A673 (cell line): Measurements from ENCODE around the gene GAS6. TPM values are rescaled to one million over a fixed set of nuclear protein-coding genes. Genes with fewer than 3 reads are reported as not detected.

Experiments
- BruUV-seq: library from RNA; stranded (reverse); fragments of 400-500 nt; replicated peaks from 2 replicates; lab custom pipeline; 2021; lab: Mats Ljungman, UMichigan
- CTCF ChIA-PET: fragments of 300-600 bp; sonication (Branson Sonifier 250); formaldehyde crosslinking; loops from one replicate; lab custom pipeline; 2022; ENCODE audit warnings: antibody characterized with exemption; lab: Charles Lee
- POLR2A ChIA-PET: fragments of 300-600 bp; sonication (Branson Sonifier 250); formaldehyde crosslinking; loops from one replicate; lab custom pipeline; 2022; ENCODE audit warnings: antibody characterized with exemption; ENCODE audit not compliant: low non-redundant PET; lab: Charles Lee
- DNase-seq: peaks from one replicate; pipeline ENCODE4 v3.0.0-alpha.2; 2015; ENCODE audit warnings: low spot score
- H3K27ac ChIP-seq: fragments of 200-600 bp; sonication (generic); 2 replicates; pipeline ENCODE4 v1.5.1; 2016; ENCODE audit warnings: mixed run types, low read depth, mild to moderate bottlenecking, mixed read lengths, antibody characterized with exemption, low read length; ENCODE audit not compliant: poor library complexity, severe bottlenecking
- H3K27me3 ChIP-seq: fragments of 200-600 bp; sonication (generic); replicated peaks from 2 replicates; pipeline ENCODE4 v1.6.1; 2017; ENCODE audit warnings: mixed run types, low read depth, mild to moderate bottlenecking, mixed read lengths, antibody characterized with exemption, low read length; ENCODE audit not compliant: insufficient read depth, poor library complexity
- H3K36me3 ChIP-seq: fragments of 200-600 bp; sonication (generic); 2 replicates; pipeline ENCODE4 v1.6.1; 2016; ENCODE audit warnings: mixed run types, mild to moderate bottlenecking, mixed read lengths, antibody characterized with exemption, low read length; ENCODE audit not compliant: insufficient read depth, poor library complexity, severe bottlenecking
- H3K4me1 ChIP-seq: fragments of 200-600 bp; sonication (generic); 2 replicates; pipeline ENCODE4 v1.6.1; 2017; ENCODE audit warnings: mixed run types, mild to moderate bottlenecking, mixed read lengths, antibody characterized with exemption, low read length; ENCODE audit not compliant: insufficient read depth, poor library complexity, severe bottlenecking
- H3K4me3 ChIP-seq: fragments of 200-600 bp; sonication (generic); 2 replicates; pipeline ENCODE4 v1.5.1; 2016; ENCODE audit warnings: low read depth, mixed run types, mild to moderate bottlenecking, mixed read lengths, low read length; ENCODE audit not compliant: poor library complexity, severe bottlenecking
- H3K9me3 ChIP-seq: fragments of 200-600 bp; sonication (generic); 2 replicates; pipeline ENCODE4 v1.6.1; 2016; ENCODE audit warnings: mixed run types, low read depth, mild to moderate bottlenecking, mixed read lengths, antibody characterized with exemption, low read length; ENCODE audit not compliant: poor library complexity, severe bottlenecking
- EZH2 ChIP-seq: fragments of 200-600 bp; sonication (generic); IDR thresholded peaks from 2 replicates; pipeline ENCODE4 v1.6.1; 2017; ENCODE audit warnings: borderline replicate concordance, low read depth, mild to moderate bottlenecking, mixed read lengths, antibody characterized with exemption, low read length; ENCODE audit not compliant: poor library complexity, severe bottlenecking
- intact Hi-C: fragments of 100-400 bp; cut with micrococcal nuclease; formaldehyde crosslinking; loops from one replicate; pipeline ENCODE4 v1.10.0; 2022; ENCODE audit not compliant: unreplicated experiment
- total RNA-seq: library from RNA; stranded (reverse); gene quantifications from 2 replicates; pipeline ENCODE4 v1.2.3, GENCODE V29; 2021
- TF ChIP-seq, protein P1 (sequence below): fragments of 300-800, 200-600 bp; sonication (generic); conservative IDR thresholded peaks from 2 replicates; pipeline ENCODE4 v1.5.1; 2017; ENCODE audit warnings: low read depth, mild to moderate bottlenecking, antibody characterized with exemption, low read length, moderate library complexity, mixed read lengths

GAS6 gene
- total RNA-seq, 1 experiment from 2014 or later: 0.67 TPM

GRCh38 chr13:113876346-113877148, 12.7 kb upstream of the GAS6 start:
- CTCF ChIA-PET: no interaction called here
- BruUV-seq: no TSS peak
- intact Hi-C loops: no loop called here

DNA sequence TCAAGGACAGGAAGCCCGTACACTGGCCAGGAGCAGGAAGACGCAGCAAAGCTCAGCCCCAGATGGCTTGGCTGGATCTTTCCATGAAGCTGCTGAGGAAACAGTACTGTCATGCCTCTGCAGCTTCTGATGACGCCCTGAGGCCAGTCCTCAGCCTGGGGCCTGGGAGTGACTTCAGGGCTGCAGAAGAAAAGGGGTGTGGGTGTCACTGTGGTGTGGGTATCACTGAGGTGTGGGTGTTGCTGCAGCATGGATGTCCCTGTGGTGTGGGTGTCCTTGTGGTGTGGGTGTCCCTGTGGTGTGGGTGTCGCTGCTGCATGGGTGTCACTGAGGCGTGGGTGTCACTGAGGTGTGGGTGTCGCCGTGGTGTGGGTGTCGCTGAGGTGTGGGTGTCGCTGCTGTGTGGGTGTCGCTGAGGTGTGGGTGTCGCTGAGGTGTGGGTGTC, 12.0 kb upstream of the GAS6 start:
- H3K27me3 ChIP-seq: peaks cover 22% of the 10 kb centered on the region
- DNase-seq: no peak
- no peaks in the 10 kb centered on the region for H3K36me3 ChIP-seq
- no peak overlapping the region for H3K27ac ChIP-seq
- TF ChIP-seq, protein P1, sequence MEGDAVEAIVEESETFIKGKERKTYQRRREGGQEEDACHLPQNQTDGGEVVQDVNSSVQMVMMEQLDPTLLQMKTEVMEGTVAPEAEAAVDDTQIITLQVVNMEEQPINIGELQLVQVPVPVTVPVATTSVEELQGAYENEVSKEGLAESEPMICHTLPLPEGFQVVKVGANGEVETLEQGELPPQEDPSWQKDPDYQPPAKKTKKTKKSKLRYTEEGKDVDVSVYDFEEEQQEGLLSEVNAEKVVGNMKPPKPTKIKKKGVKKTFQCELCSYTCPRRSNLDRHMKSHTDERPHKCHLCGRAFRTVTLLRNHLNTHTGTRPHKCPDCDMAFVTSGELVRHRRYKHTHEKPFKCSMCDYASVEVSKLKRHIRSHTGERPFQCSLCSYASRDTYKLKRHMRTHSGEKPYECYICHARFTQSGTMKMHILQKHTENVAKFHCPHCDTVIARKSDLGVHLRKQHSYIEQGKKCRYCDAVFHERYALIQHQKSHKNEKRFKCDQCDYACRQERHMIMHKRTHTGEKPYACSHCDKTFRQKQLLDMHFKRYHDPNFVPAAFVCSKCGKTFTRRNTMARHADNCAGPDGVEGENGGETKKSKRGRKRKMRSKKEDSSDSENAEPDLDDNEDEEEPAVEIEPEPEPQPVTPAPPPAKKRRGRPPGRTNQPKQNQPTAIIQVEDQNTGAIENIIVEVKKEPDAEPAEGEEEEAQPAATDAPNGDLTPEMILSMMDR: no peak
- TF ChIP-seq EZH2: no peak
- peaks cover 4% of the 10 kb centered on the region for H3K9me3 ChIP-seq
- H3K4me1 ChIP-seq: peaks cover 6% of the 10 kb centered on the region
- H3K4me3 ChIP-seq: no peak overlapping the region
- intact Hi-C loops: no loop called here
- CTCF ChIA-PET: no interaction called here
- POLR2A ChIA-PET: no interaction called here
- BruUV-seq: no TSS peak

More at GRCh38 chr13:113876346-113877148, 12.7 kb upstream of the GAS6 start:
- Histone ChIP-seq H3K36me3 (no peaks in the 10 kb centered on the region), H3K27me3 (peaks cover 17% of the 10 kb centered on the region), H3K9me3 (peaks cover 4% of the 10 kb centered on the region), H3K4me1 (peaks cover 6% of the 10 kb centered on the region), H3K4me3 (no peak overlapping the region), H3K27ac (no peak overlapping the region)
- POLR2A ChIA-PET: no interaction called here
- DNase-seq: no peak
- no peak for TF ChIP-seq EZH2
- TF ChIP-seq, protein P1: no peak

DNA sequence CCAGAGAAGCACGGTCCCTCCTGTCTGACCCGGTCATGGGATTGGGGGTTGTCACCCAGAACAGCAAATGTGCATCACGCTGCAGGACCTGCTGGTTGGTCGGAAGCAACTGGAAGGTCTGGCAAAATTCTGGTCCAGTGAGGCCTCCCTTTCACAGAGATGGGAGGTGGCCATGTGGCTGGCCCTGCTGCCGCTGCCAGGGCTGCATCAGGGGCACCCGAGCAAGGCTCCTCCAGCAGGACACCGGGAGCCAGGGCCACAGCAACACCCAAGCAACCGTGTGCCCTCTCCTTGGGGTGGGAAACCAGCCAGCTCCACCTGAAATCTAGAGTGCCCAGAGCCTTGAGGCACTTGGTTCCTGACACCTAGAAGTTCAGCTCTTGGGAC, 11.5 kb upstream of the GAS6 start:
- Histone ChIP-seq H3K27ac (no peak overlapping the region), H3K9me3 (peaks cover 4% of the 10 kb centered on the region), H3K4me1 (peaks cover 6% of the 10 kb centered on the region), H3K27me3 (peaks cover 22% of the 10 kb centered on the region), H3K36me3 (no peaks in the 10 kb centered on the region), H3K4me3 (no peak overlapping the region)
- intact Hi-C loops: no loop called here
- DNase-seq: no peak
- no TSS peak for BruUV-seq
- ChIA-PET POLR2A (no interaction called here), CTCF (no interaction called here)
- no peak for TF ChIP-seq EZH2
- TF ChIP-seq, protein P1: no peak
